Progenitor cell of endocrine pancreas (in vitro differentiated cells): Measurements from ENCODE around the gene NEU4. TPM values are rescaled to one million over a fixed set of nuclear protein-coding genes. Genes with fewer than 3 reads are reported as not detected.

ENCODE experiments used
- DNase-seq: peaks from one replicate; pipeline ENCODE4 v3.0.0; 2021; ENCODE audit warnings: low spot score; ENCODE audit not compliant: unreplicated experiment
- H3K27ac Mint-ChIP-seq: 2 replicates; pipeline ENCODE4 v1.8.0; 2021; ENCODE audit warnings: mild to moderate bottlenecking, moderate library complexity, mixed read lengths
- H3K27me3 Mint-ChIP-seq: 2 replicates; pipeline ENCODE4 v1.8.0; 2021; ENCODE audit warnings: mixed read lengths
- H3K36me3 Mint-ChIP-seq: 2 replicates; pipeline ENCODE4 v1.8.0; 2022; ENCODE audit warnings: mixed read lengths; ENCODE audit not compliant: insufficient read depth
- H3K4me1 Mint-ChIP-seq: 2 replicates; pipeline ENCODE4 v1.8.0; 2021; ENCODE audit warnings: low read depth, mixed read lengths
- H3K4me3 Mint-ChIP-seq: 2 replicates; pipeline ENCODE4 v1.8.0; 2021; ENCODE audit warnings: low read depth, mild to moderate bottlenecking, moderate library complexity, mixed read lengths
- H3K9me3 Mint-ChIP-seq: 2 replicates; pipeline ENCODE4 v1.8.0; 2021; ENCODE audit warnings: low read depth, mixed read lengths
- total RNA-seq: library from RNA; stranded (reverse); gene quantifications from 2 replicates; pipeline ENCODE4 v1.2.1, GENCODE V29; 2021
- TF ChIP-seq, protein P1 (sequence below): fragments of 200-600 bp; sonication (generic); IDR thresholded peaks from one replicate; pipeline ENCODE4 v1.5.0; 2021; ENCODE audit warnings: antibody characterized with exemption, mild to moderate bottlenecking; ENCODE audit not compliant: unreplicated experiment

The NEU4 gene
- total RNA-seq, 1 donor from 2014 or later = 1.3 TPM

GRCh38 chr2:241842620-241843211 is 33.7 kb downstream of the NEU4 start:
- TF ChIP-seq, protein P1, sequence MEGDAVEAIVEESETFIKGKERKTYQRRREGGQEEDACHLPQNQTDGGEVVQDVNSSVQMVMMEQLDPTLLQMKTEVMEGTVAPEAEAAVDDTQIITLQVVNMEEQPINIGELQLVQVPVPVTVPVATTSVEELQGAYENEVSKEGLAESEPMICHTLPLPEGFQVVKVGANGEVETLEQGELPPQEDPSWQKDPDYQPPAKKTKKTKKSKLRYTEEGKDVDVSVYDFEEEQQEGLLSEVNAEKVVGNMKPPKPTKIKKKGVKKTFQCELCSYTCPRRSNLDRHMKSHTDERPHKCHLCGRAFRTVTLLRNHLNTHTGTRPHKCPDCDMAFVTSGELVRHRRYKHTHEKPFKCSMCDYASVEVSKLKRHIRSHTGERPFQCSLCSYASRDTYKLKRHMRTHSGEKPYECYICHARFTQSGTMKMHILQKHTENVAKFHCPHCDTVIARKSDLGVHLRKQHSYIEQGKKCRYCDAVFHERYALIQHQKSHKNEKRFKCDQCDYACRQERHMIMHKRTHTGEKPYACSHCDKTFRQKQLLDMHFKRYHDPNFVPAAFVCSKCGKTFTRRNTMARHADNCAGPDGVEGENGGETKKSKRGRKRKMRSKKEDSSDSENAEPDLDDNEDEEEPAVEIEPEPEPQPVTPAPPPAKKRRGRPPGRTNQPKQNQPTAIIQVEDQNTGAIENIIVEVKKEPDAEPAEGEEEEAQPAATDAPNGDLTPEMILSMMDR = no peak
- Mint-ChIP-seq H3K27ac (no peak overlapping the region), H3K4me1 (no peaks in the 10 kb centered on the region), H3K9me3 (no peaks in the 10 kb centered on the region), H3K27me3 (peaks cover 45% of the 10 kb centered on the region), H3K36me3 (no peaks in the 10 kb centered on the region), H3K4me3 (no peak overlapping the region)
- no peak for DNase-seq

- Mint-ChIP-seq H3K4me3 (no peak overlapping the region), H3K27ac (no peak overlapping the region), H3K36me3 (no peaks in the 10 kb centered on the region), H3K9me3 (no peaks in the 10 kb centered on the region), H3K27me3 (peaks cover 43% of the 10 kb centered on the region), H3K4me1 (no peaks in the 10 kb centered on the region)
- TF ChIP-seq, protein P1 = no peak
- DNase-seq = no peak
Measured at GRCh38 chr2:241843321-241844065, 34.5 kb downstream of the NEU4 start.

DNA sequence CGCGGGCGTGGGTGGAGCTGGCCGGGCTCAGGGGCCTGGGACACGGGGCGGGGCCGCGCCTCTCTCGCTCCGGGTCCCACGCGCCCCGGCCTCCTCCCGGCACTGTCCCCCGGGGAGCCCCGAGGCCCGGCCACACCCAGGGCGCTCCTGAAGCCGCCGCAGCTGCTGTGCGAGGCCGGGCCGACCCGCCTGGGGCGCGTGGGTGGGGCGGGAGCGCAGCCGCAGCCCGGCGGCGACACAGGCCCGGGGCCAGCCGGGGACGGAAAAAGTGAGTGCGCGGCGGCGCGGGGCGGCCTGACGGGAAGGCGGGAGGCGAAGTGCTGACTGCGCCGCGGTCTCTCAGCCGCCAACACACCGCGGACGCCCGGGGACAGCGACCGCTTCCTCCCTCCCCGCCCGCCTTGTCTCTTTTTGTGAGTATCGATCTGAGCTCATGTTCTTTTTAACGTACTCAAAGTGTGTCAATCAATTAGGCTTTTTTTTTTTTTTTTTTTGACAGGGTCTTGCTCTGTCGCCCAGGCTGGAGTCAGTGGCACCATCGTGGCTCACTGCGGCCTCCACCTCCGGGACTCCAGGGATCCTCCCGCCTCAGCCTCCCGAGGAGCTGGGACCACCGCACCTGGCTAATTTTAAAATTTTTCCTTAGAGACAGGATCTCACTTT is 35.2 kb downstream of the NEU4 start:
- peaks cover 43% of the 10 kb centered on the region for H3K27me3 Mint-ChIP-seq
- no peaks in the 10 kb centered on the region for H3K36me3 Mint-ChIP-seq
- TF ChIP-seq, protein P1 = no peak
- H3K9me3 Mint-ChIP-seq = no peaks in the 10 kb centered on the region
- peak; percentile 48 for DNase-seq
- no peak overlapping the region for H3K27ac Mint-ChIP-seq
- peak overlapping the region; percentile 62 for H3K4me3 Mint-ChIP-seq
- no peaks in the 10 kb centered on the region for H3K4me1 Mint-ChIP-seq

DNA sequence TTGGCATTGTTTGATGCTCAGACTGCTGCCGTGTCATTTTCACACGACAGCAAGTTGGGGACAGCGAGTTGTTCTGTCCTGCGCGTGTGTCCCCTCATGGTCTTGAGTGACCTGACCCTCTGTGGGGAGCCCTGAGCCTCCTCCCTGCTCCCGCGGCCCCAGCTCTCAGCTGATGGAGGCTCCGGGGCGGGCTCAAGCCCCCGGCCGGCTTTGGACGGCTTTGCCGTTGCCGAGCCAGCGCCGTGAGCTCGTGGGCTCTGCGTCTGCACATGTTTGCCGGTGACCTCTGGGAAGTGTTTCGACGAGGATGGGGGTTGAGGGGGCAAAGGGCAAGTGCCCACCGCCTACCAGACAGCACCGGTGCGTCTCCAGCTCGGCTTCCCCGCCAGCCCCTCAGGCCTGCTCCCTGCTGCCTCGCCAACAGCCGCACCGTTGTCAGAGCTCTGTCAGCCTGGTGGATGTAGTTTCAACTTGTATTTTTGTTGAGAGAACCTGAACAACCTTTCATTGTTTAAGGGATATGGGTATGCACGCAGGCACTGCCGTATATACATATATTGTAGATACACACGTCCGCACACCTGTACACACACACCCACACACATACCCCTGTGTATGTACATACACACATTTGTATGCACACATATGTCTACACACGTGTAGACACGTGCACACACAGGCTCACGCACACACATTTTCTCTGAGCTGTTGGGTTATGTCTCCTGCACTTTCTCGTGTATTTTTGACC is 36.0 kb downstream of the NEU4 start:
- H3K9me3 Mint-ChIP-seq = no peaks in the 10 kb centered on the region
- DNase-seq = no peak
- H3K27ac Mint-ChIP-seq = no peak overlapping the region
- peaks cover 41% of the 10 kb centered on the region for H3K27me3 Mint-ChIP-seq
- peak overlapping the region; percentile 62 for H3K4me3 Mint-ChIP-seq
- TF ChIP-seq, protein P1 = no peak
- H3K4me1 Mint-ChIP-seq = no peaks in the 10 kb centered on the region
- H3K36me3 Mint-ChIP-seq = no peaks in the 10 kb centered on the region

DNA sequence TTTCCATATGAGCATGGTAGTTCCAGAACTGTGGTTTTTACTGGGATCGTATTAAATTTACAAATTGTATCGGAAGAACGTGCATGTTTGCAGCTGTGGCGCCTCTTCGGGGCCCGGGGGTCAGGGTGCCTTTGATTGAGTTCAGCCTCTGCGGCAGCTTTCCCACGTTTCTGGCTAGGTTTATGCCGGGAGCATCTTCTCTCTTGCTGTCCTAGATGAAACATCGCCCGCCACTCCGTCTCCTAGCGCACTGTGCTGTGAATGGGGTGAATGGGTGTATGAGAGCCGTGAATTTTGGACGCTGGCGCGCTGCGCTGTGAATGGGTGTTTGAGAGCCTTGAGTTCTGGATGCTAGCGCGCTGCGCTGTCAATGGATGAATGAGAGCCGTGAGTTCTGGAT is 37.4 kb downstream of the NEU4 start:
- Mint-ChIP-seq H3K27me3 (peaks cover 34% of the 10 kb centered on the region), H3K4me3 (no peak overlapping the region), H3K4me1 (no peaks in the 10 kb centered on the region), H3K27ac (no peak overlapping the region), H3K36me3 (no peaks in the 10 kb centered on the region), H3K9me3 (no peaks in the 10 kb centered on the region)
- DNase-seq = no peak
- TF ChIP-seq, protein P1 = no peak
